Measurements from ENCODE around the gene SPATA7. TPM values are rescaled to one million over a fixed set of nuclear protein-coding genes. Genes with fewer than 3 reads are reported as not detected.

Gene SPATA7
- total and polyA plus RNA-seq, 2 experiments from 2014 or later: 16.5 to 17.8 TPM

DNA sequence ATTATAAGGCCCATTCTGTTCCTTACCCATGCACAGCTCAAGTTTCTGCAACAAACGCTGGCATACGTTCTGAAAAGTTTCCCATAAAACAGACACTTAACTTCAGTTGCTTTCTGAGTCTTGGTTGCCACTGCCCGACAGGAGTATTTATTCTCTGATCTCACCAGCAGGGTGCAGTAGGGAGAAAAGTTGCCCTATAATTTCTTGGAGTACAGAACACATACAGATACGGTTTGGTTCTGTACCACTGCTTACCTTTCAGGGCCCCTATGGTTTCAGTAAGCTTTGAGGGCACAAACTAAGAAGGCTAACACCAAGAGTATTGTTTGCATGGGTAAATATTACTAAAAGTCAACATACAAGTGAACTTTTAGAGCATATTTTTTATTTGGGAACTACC lies 77.9 kb downstream of the SPATA7 start:
- H3K27me3 Mint-ChIP-seq (ENCODE audit: insufficient read depth, low read depth, poor library complexity): peaks cover 1% of the 10 kb centered on the region
- H3K4me1 Mint-ChIP-seq: no peaks in the 10 kb centered on the region
- Histone ChIP-seq H2AFZ (no peak overlapping the region), H3K4me3 (no peak overlapping the region), H3F3A (replicated peaks; ENCODE audit: low read depth) (no peaks in the 10 kb centered on the region), H3K27ac (ENCODE audit: low read depth) (no peak overlapping the region), H3K4me2 (no peak overlapping the region), H3K4me1 (ENCODE audit: insufficient read depth) (no peaks in the 10 kb centered on the region), H3K9me2 (ENCODE audit: insufficient read depth) (no peaks in the 10 kb centered on the region), H3K27me3 (ENCODE audit: insufficient read depth) (no peaks in the 10 kb centered on the region), H3K79me2 (replicated peaks; ENCODE audit: insufficient read depth) (no peaks in the 10 kb centered on the region), H4K20me1 (replicated peaks; ENCODE audit: insufficient read depth) (no peaks in the 10 kb centered on the region), H3K36me3 (ENCODE audit: insufficient read depth) (peaks cover 9% of the 10 kb centered on the region; the same call in 1 of the 2 replicates)
- DNase-seq (ENCODE audit: low spot score): peak; percentile 51
- H3K27ac Mint-ChIP-seq: no peak overlapping the region
- H3K36me3 Mint-ChIP-seq (ENCODE audit: low read depth): peaks cover 54% of the 10 kb centered on the region
- TF ChIP-seq ZNF331 (CRISPR knock-in tag; IDR thresholded peaks at IDR 0.05; ENCODE audit: low read depth): no peak
- TF ChIP-seq, protein P1, sequence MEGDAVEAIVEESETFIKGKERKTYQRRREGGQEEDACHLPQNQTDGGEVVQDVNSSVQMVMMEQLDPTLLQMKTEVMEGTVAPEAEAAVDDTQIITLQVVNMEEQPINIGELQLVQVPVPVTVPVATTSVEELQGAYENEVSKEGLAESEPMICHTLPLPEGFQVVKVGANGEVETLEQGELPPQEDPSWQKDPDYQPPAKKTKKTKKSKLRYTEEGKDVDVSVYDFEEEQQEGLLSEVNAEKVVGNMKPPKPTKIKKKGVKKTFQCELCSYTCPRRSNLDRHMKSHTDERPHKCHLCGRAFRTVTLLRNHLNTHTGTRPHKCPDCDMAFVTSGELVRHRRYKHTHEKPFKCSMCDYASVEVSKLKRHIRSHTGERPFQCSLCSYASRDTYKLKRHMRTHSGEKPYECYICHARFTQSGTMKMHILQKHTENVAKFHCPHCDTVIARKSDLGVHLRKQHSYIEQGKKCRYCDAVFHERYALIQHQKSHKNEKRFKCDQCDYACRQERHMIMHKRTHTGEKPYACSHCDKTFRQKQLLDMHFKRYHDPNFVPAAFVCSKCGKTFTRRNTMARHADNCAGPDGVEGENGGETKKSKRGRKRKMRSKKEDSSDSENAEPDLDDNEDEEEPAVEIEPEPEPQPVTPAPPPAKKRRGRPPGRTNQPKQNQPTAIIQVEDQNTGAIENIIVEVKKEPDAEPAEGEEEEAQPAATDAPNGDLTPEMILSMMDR (conservative IDR thresholded peaks at IDR 0.05; ENCODE audit: low read depth in 2 of 2): peak; percentile 57 to 71
- peak; percentile 38; the same call in 1 of the 3 replicates for ATAC-seq
- H3K9me3 Mint-ChIP-seq: peaks cover 41% of the 10 kb centered on the region
- H3K4me3 Mint-ChIP-seq: no peak overlapping the region

DNA sequence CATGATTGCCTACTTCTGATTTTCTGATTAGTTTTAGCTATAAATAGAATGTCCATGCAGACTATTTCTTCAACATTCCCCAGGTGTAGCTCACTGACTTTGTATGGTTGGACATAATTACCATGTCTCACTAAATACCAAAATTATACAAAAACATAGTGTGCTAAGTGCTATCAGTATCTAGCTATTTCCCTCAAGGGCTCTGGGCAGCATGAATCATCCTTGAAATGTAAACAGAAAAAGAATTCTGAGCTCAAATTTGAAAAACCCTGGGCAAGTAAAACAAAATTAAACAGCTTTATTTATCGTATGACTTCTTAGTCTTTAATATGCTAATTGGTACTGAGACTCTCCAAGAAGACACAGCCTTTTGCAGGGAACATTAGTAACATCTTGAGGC lies 82.9 kb downstream of the SPATA7 start:
- Histone ChIP-seq H3K4me3 (no peak overlapping the region), H3K27me3 (ENCODE audit: insufficient read depth) (no peaks in the 10 kb centered on the region), H3K9me2 (ENCODE audit: insufficient read depth) (no peaks in the 10 kb centered on the region), H3K27ac (ENCODE audit: low read depth) (no peak overlapping the region), H3K36me3 (ENCODE audit: insufficient read depth) (no peaks in the 10 kb centered on the region), H4K20me1 (replicated peaks; ENCODE audit: insufficient read depth) (no peaks in the 10 kb centered on the region), H2AFZ (no peak overlapping the region), H3K4me1 (ENCODE audit: insufficient read depth) (no peaks in the 10 kb centered on the region), H3K4me2 (no peak overlapping the region), H3K79me2 (replicated peaks; ENCODE audit: insufficient read depth) (no peaks in the 10 kb centered on the region), H3F3A (replicated peaks; ENCODE audit: low read depth) (no peaks in the 10 kb centered on the region)
- Mint-ChIP-seq H3K4me1 (no peaks in the 10 kb centered on the region), H3K36me3 (ENCODE audit: low read depth) (peaks cover 11% of the 10 kb centered on the region; the same call in 2 of the 3 replicates), H3K27me3 (ENCODE audit: insufficient read depth, low read depth, poor library complexity) (no peaks in the 10 kb centered on the region), H3K4me3 (no peak overlapping the region), H3K27ac (no peak overlapping the region), H3K9me3 (no peaks in the 10 kb centered on the region; the same call in 2 of the 3 replicates)
- no peak for DNase-seq (ENCODE audit: low spot score)
- ATAC-seq: no peak
- no peak for TF ChIP-seq ZNF114 (CRISPR knock-in tag; IDR thresholded peaks at IDR 0.05)
- TF ChIP-seq JUNB (IDR thresholded peaks at IDR 0.05; ENCODE audit: unreplicated experiment): no peak
- TF ChIP-seq EZH2 (IDR thresholded peaks at IDR 0.05; ENCODE audit: low read depth, unreplicated experiment): no peak
- no peak for TF ChIP-seq POLR2AphosphoS5 (IDR thresholded peaks at IDR 0.05; ENCODE audit: low read depth)
- no peak for TF ChIP-seq CREB1 (CRISPR knock-in tag; IDR thresholded peaks at IDR 0.05; ENCODE audit: low read depth)
- TF ChIP-seq, protein P2, sequence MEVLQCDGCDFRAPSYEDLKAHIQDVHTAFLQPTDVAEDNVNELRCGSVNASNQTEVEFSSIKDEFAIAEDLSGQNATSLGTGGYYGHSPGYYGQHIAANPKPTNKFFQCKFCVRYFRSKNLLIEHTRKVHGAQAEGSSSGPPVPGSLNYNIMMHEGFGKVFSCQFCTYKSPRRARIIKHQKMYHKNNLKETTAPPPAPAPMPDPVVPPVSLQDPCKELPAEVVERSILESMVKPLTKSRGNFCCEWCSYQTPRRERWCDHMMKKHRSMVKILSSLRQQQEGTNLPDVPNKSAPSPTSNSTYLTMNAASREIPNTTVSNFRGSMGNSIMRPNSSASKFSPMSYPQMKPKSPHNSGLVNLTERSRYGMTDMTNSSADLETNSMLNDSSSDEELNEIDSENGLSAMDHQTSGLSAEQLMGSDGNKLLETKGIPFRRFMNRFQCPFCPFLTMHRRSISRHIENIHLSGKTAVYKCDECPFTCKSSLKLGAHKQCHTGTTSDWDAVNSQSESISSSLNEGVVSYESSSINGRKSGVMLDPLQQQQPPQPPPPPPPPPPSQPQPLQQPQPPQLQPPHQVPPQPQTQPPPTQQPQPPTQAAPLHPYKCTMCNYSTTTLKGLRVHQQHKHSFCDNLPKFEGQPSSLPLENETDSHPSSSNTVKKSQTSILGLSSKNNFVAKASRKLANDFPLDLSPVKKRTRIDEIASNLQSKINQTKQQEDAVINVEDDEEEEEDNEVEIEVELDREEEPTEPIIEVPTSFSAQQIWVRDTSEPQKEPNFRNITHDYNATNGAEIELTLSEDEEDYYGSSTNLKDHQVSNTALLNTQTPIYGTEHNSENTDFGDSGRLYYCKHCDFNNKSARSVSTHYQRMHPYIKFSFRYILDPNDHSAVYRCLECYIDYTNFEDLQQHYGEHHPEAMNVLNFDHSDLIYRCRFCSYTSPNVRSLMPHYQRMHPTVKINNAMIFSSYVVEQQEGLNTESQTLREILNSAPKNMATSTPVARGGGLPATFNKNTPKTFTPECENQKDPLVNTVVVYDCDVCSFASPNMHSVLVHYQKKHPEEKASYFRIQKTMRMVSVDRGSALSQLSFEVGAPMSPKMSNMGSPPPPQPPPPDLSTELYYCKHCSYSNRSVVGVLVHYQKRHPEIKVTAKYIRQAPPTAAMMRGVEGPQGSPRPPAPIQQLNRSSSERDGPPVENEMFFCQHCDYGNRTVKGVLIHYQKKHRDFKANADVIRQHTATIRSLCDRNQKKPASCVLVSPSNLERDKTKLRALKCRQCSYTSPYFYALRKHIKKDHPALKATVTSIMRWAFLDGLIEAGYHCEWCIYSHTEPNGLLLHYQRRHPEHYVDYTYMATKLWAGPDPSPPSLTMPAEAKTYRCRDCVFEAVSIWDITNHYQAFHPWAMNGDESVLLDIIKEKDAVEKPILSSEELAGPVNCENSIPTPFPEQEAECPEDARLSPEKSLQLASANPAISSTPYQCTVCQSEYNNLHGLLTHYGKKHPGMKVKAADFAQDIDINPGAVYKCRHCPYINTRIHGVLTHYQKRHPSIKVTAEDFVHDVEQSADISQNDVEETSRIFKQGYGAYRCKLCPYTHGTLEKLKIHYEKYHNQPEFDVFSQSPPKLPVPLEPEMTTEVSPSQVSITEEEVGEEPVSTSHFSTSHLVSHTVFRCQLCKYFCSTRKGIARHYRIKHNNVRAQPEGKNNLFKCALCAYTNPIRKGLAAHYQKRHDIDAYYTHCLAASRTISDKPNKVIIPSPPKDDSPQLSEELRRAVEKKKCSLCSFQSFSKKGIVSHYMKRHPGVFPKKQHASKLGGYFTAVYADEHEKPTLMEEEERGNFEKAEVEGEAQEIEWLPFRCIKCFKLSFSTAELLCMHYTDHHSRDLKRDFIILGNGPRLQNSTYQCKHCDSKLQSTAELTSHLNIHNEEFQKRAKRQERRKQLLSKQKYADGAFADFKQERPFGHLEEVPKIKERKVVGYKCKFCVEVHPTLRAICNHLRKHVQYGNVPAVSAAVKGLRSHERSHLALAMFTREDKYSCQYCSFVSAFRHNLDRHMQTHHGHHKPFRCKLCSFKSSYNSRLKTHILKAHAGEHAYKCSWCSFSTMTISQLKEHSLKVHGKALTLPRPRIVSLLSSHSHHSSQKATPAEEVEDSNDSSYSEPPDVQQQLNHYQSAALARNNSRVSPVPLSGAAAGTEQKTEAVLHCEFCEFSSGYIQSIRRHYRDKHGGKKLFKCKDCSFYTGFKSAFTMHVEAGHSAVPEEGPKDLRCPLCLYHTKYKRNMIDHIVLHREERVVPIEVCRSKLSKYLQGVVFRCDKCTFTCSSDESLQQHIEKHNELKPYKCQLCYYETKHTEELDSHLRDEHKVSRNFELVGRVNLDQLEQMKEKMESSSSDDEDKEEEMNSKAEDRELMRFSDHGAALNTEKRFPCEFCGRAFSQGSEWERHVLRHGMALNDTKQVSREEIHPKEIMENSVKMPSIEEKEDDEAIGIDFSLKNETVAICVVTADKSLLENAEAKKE (CRISPR knock-in tag; IDR thresholded peaks at IDR 0.05): no peak

Measured in GM23338 (cell line).